HepG2 (cell line): ENCODE measurements around the gene UBE2E1. TPM values are rescaled to one million over a fixed set of nuclear protein-coding genes. Genes with fewer than 3 reads are reported as not detected.
A peak's percentile ranks its signal among the peaks of the same experiment; 100 is the strongest.

Experiments
- ATAC-seq: fragments of 200-7000 bp; cut with Tn5 transposase; 3 replicates; pipeline ENCODE4 v1.9.1; 2020; ENCODE audit warnings: mild to moderate bottlenecking, moderate library complexity
- BruUV-seq: library from RNA; stranded (reverse); fragments of 400-500 nt; replicated peaks from 2 replicates; lab custom pipeline; 2021; lab: Mats Ljungman, UMichigan
- CTCF ChIA-PET: fragments of 300-600 bp; formaldehyde crosslinking; extraction: SDS; loops from one replicate; lab custom pipeline; 2021; ENCODE audit warnings: low total read pairs, inconsistent platforms, low intra/inter-chr PET ratio; lab: Yijun Ruan, JAX
- POLR2A ChIA-PET: fragments of 350-600 bp; sonication (Branson Sonifier 250); formaldehyde crosslinking; loops from one replicate; lab custom pipeline; 2020; ENCODE audit warnings: antibody characterized with exemption, inconsistent platforms; lab: Yijun Ruan, JAX
- DNase-seq: peaks from one replicate; pipeline ENCODE4 v3.0.0-alpha.2; 2015; ENCODE audit warnings: low spot score
- FAIRE-seq: peaks from 3 replicates; lab custom pipeline; 2011; peaks lifted over from hg19 to GRCh38; lab: Jason Lieb, UNC
- H2AFZ ChIP-seq: one replicate; pipeline ENCODE4 v1.6.1; 2011; ENCODE audit warnings: low read length, inconsistent platforms
- H3K27ac ChIP-seq: fragments of 300-600 bp; 3 replicates; pipeline ENCODE4 v1.8.0; 2011; ENCODE audit warnings: mixed run types, mild to moderate bottlenecking, mixed read lengths, low read length, inconsistent platforms; ENCODE audit not compliant: insufficient read depth; ENCODE audit errors: extremely low read length
- H3K27me3 ChIP-seq, 2 experiments: fragments of 200-600 bp in 1 of 2; 2 replicates in 1 of 2; 3 replicates in 1 of 2; pipeline versions ENCODE4 v1.6.0 to v1.8.0; 2011; ENCODE audit warnings: low read length in 2 of 2, mild to moderate bottlenecking in 2 of 2, moderate library complexity in 2 of 2, inconsistent platforms in 1 of 2; ENCODE audit not compliant: insufficient read depth in 2 of 2, control insufficient read depth in 1 of 2
- H3K36me3 ChIP-seq, 2 experiments: fragments of 200-600 bp in 1 of 2; replicated peaks in 1 of 2; 2 replicates in 1 of 2; 3 replicates in 1 of 2; pipeline versions ENCODE4 v1.5.1 to v1.8.0; 2011; ENCODE audit warnings: low read length in 2 of 2, inconsistent platforms in 1 of 2; ENCODE audit not compliant: insufficient read depth in 2 of 2, control insufficient read depth in 1 of 2
- H3K4me1 ChIP-seq: 2 replicates; pipeline ENCODE4 v1.5.1; 2012; ENCODE audit warnings: low read length, inconsistent platforms; ENCODE audit not compliant: insufficient read depth
- H3K4me2 ChIP-seq: 2 replicates; pipeline ENCODE4 v1.6.0; 2011; ENCODE audit warnings: low read depth, low read length, inconsistent platforms
- H3K4me3 ChIP-seq, 3 experiments: fragments of 200-600 bp in 1 of 3; sonication (generic), shearing (Covaris generic) in 1 of 3; replicated peaks in 1 of 3; 2 replicates each; pipeline ENCODE4 v1.5.1; 2011 to 2016; ENCODE audit warnings: low read length in 3 of 3, inconsistent platforms in 2 of 3, low read depth in 2 of 3, mild to moderate bottlenecking in 2 of 3, control low read depth in 1 of 3, mixed read lengths in 1 of 3; ENCODE audit not compliant: insufficient read depth in 1 of 3
- H3K79me2 ChIP-seq: one replicate; pipeline ENCODE4 v1.6.1; 2011; ENCODE audit warnings: low read length, inconsistent platforms; ENCODE audit not compliant: insufficient read depth
- H3K9ac ChIP-seq: 2 replicates; pipeline ENCODE4 v1.6.0; 2011; ENCODE audit warnings: mild to moderate bottlenecking, low read depth, low read length, inconsistent platforms; ENCODE audit not compliant: insufficient read depth
- H3K9me3 ChIP-seq: 2 replicates; pipeline ENCODE4 v1.5.1; 2012; ENCODE audit warnings: mild to moderate bottlenecking, low read length
- H4K20me1 ChIP-seq: 2 replicates; pipeline ENCODE4 v1.6.0; 2011; ENCODE audit warnings: inconsistent platforms, mild to moderate bottlenecking, low read length, moderate library complexity; ENCODE audit not compliant: insufficient read depth
- ATF1 ChIP-seq: IDR thresholded peaks from 2 replicates; pipeline ENCODE4 v1.6.1; 2016; ENCODE audit warnings: mild to moderate bottlenecking, control low read depth
- GABPA ChIP-seq, 2 experiments: IDR thresholded peaks; 2 replicates each; pipeline ENCODE4 v1.6.1; 2011 to 2016; ENCODE audit warnings: low read depth in 2 of 2, low read length in 1 of 2, missing biosample characterization in 1 of 2, missing genetic modification characterization in 1 of 2
- GPN1 ChIP-seq: sonication (generic); formaldehyde crosslinking; IDR thresholded peaks from 2 replicates; pipeline ENCODE4 v1.5.1; 2020; ENCODE audit warnings: missing genetic modification reagents, borderline replicate concordance
- HNRNPLL ChIP-seq: fragments of 200-400 bp; formaldehyde crosslinking; IDR thresholded peaks from 2 replicates; pipeline ENCODE4 v1.6.1; 2017; ENCODE audit warnings: mild to moderate bottlenecking, low read depth, low read length; ENCODE audit not compliant: poor library complexity, severe bottlenecking
- ISL2 ChIP-seq: sonication (generic); formaldehyde crosslinking; IDR thresholded peaks from 2 replicates; pipeline ENCODE4 v1.5.0; 2020; ENCODE audit warnings: missing genetic modification reagents
- MEIS1 ChIP-seq: sonication (generic); formaldehyde crosslinking; IDR thresholded peaks from 2 replicates; pipeline ENCODE4 v1.9.0; 2021; ENCODE audit warnings: mild to moderate bottlenecking, missing genetic modification reagents, moderate library complexity, borderline replicate concordance
- RBAK ChIP-seq: sonication (generic); formaldehyde crosslinking; IDR thresholded peaks from 2 replicates; pipeline ENCODE4 v1.5.1; 2020; ENCODE audit warnings: mild to moderate bottlenecking, missing genetic modification reagents
- REPIN1 ChIP-seq: sonication (generic); formaldehyde crosslinking; IDR thresholded peaks from 2 replicates; pipeline ENCODE4 v1.8.0; 2022; ENCODE audit warnings: missing genetic modification reagents, low read depth, mild to moderate bottlenecking, borderline replicate concordance
- TMF1 ChIP-seq: sonication (generic); formaldehyde crosslinking; IDR thresholded peaks from 2 replicates; pipeline ENCODE4 v1.8.1; 2022; ENCODE audit warnings: low read depth, missing genetic modification reagents
- ZNF282 ChIP-seq: fragments of 450-650 bp; IDR thresholded peaks from 2 replicates; pipeline ENCODE4 v1.6.1; 2018; ENCODE audit not compliant: partially characterized antibody
- ZNF562 ChIP-seq: sonication (generic); formaldehyde crosslinking; IDR thresholded peaks from 2 replicates; pipeline ENCODE4 v1.8.0; 2022; ENCODE audit warnings: missing genetic modification reagents, borderline replicate concordance
- ZNF652 ChIP-seq: IDR thresholded peaks from 2 replicates; pipeline ENCODE4 v1.6.1; 2016; ENCODE audit warnings: low read depth, borderline replicate concordance
- ZNF709 ChIP-seq: sonication (generic); formaldehyde crosslinking; IDR thresholded peaks from 2 replicates; pipeline ENCODE4 v1.5.0; 2020; ENCODE audit warnings: mild to moderate bottlenecking, missing genetic modification reagents
- ZNF772 ChIP-seq: sonication (generic); formaldehyde crosslinking; IDR thresholded peaks from 2 replicates; pipeline ENCODE4 v1.5.0; 2020; ENCODE audit warnings: mild to moderate bottlenecking, missing genetic modification reagents
- ZNF780A ChIP-seq: sonication (generic); formaldehyde crosslinking; IDR thresholded peaks from 2 replicates; pipeline ENCODE4 v1.8.0; 2022; ENCODE audit warnings: mild to moderate bottlenecking, missing genetic modification reagents, moderate library complexity
- WGBS: methylation state at CpG from one replicate; pipeline ENCODE4 v1.1.6; 2017; ENCODE audit warnings: low lambda C conversion rate; 5-methylcytosine and 5-hydroxymethylcytosine counted together
- in situ Hi-C: cut with HindIII; loops from 2 replicates; pipeline ENCODE4 v1.10.0; 2017; ENCODE audit warnings: low pct_unique_long_range_greater_than_20kb; ENCODE audit not compliant: extremely low pct_ligation_motif_present
- intact Hi-C: fragments of 100-400 bp; cut with micrococcal nuclease; formaldehyde crosslinking; loops from one replicate; pipeline ENCODE4 v1.10.0; 2022; ENCODE audit not compliant: unreplicated experiment
- polyA plus RNA-seq, 8 experiments: library from polyadenylated mRNA; depleted of rRNA in 3 of 8; stranded (reverse) in 7 of 8; unstranded in 1 of 8; fragments of >200 nt; fragmentation: Illumina TruSeq in 4 of 8; extraction: Trizol in 4 of 8; gene quantifications; 2 replicates each; pipeline versions ENCODE4 v1.2.1 to v1.2.3, GENCODE V29; 2011 to 2016; ENCODE audit warnings: low read depth in 4 of 8, missing spikeins in 1 of 8, mixed read lengths in 1 of 8; ENCODE audit not compliant: insufficient read depth in 1 of 8
- total RNA-seq, 5 experiments: library from RNA; depleted of rRNA; stranded (reverse); fragments of >200 nt; fragmentation: Illumina TruSeq; extraction: Trizol; gene quantifications; 2 replicates each; pipeline ENCODE4 v1.2.3, GENCODE V29; 2016; ENCODE audit warnings: low read depth in 1 of 5
- TF ChIP-seq, protein P1 (sequence below): sonication (generic); formaldehyde crosslinking; IDR thresholded peaks from 2 replicates; pipeline ENCODE4 v1.5.0; 2020; ENCODE audit warnings: mild to moderate bottlenecking, missing genetic modification reagents

The UBE2E1 gene
- total and polyA plus RNA-seq, 2 of the 13 experiments (the other 11 are each of a cell fraction or from before 2014, with no cell fraction given), result 55.4 to 61.8 TPM

DNA sequence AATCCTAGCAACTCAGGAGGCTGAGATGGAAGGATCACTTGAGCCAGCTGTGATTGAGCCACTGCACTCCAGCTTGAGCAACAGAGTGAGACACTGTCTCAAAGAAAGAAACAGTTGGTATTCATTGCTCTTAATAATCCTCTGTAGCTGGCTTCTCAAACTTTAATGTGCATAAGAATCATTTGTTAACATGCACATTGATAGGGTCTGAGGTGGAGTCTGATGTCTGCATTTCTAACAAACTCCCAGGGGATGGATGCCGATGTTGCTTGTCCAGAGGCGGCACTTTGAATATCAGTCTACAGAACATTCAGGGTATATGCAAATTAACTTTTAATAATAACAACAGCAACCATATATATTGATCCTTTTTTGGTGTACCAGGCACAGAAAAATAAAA is 71.2 kb downstream of the UBE2E1 start:
- H3K36me3 ChIP-seq, result no peaks in the 10 kb centered on the region; a peak in 1 of 5 replicates
- H3K4me1 ChIP-seq, result no peaks in the 10 kb centered on the region; the same call in 1 of the 2 replicates

DNA sequence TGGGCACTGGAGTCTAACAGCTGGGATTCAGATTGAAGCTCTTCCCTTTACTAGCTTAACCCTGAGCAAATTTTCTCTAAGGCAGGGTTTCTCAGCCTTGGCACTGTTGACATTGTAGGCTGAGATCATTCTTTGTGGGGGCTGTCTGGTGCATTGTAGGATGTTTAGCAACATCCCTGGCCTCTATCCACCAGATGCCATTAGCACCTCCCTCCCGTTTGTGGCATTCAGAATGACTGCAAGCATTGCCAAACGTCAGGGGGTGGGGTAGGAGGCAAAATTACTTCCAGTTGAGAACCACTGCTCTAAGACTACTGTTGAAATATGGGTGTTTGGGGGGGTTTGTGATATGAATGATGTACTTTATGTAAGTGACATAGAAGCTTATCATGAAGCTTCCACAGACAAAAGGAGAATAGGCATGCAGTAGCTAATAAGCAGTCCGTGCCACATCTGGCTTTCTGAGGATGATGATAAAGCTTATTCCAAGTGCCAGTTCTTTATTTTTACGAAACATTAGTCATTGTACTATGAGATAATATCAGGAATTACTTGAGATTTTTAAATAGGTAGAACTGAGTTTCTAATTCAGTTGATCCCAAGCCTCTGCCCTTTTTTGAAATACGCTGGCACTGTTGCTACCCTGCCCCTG is 71.7 kb downstream of the UBE2E1 start:
- Histone ChIP-seq H3K4me1 (no peaks in the 10 kb centered on the region; the same call in 1 of the 2 replicates), H3K9me3 (no peaks in the 10 kb centered on the region), H3K4me2 (no peak overlapping the region), H3K9ac (no peak overlapping the region), H3K27me3 (no peaks in the 10 kb centered on the region), H3K36me3 (no peaks in the 10 kb centered on the region; a peak in 1 of 5 replicates), H4K20me1 (0 out of 2 replicates have a peak, but pooled peaks cover 3% of the 10 kb centered on the region), H2AFZ (no peak overlapping the region), H3K79me2 (peaks cover 5% of the 10 kb centered on the region), H3K4me3 (no peak overlapping the region), H3K27ac (no peak overlapping the region)
- peak; percentile 25 for DNase-seq
- FAIRE-seq, result no peak
- ChIA-PET CTCF (no interaction called here), POLR2A (no interaction called here)
- in situ Hi-C loops (no loop called here), intact Hi-C loops (no loop called here)
- BruUV-seq, result no TSS peak
- WGBS, result 92% methylated on average over 5 of the region's 5 CpGs
- no peak for TF ChIP-seq GABPA (IDR thresholded peaks at IDR 0.05; ENCODE audit: low read depth, low read length)
- no peak for TF ChIP-seq GABPA (CRISPR knock-in tag; IDR thresholded peaks at IDR 0.05; ENCODE audit: low read depth)
- no peak for TF ChIP-seq GPN1
- TF ChIP-seq, protein P1, sequence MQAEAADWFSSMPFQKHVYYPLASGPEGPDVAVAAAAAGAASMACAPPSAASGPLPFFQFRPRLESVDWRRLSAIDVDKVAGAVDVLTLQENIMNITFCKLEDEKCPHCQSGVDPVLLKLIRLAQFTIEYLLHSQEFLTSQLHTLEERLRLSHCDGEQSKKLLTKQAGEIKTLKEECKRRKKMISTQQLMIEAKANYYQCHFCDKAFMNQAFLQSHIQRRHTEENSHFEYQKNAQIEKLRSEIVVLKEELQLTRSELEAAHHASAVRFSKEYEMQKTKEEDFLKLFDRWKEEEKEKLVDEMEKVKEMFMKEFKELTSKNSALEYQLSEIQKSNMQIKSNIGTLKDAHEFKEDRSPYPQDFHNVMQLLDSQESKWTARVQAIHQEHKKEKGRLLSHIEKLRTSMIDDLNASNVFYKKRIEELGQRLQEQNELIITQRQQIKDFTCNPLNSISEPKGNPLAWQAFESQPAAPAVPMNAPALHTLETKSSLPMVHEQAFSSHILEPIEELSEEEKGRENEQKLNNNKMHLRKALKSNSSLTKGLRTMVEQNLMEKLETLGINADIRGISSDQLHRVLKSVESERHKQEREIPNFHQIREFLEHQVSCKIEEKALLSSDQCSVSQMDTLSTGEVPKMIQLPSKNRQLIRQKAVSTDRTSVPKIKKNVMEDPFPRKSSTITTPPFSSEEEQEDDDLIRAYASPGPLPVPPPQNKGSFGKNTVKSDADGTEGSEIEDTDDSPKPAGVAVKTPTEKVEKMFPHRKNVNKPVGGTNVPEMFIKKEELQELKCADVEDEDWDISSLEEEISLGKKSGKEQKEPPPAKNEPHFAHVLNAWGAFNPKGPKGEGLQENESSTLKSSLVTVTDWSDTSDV (CRISPR knock-in tag), result no peak
- TF ChIP-seq MEIS1 (CRISPR knock-in tag), result no peak
- TF ChIP-seq ZNF562 (CRISPR knock-in tag), result no peak
- no peak for TF ChIP-seq ZNF652 (CRISPR knock-in tag)
- no peak for TF ChIP-seq REPIN1 (CRISPR knock-in tag)
- no peak for TF ChIP-seq ZNF780A (CRISPR knock-in tag)
- no peak for TF ChIP-seq ISL2 (CRISPR knock-in tag)
- no peak for TF ChIP-seq ZNF709 (CRISPR knock-in tag)
- TF ChIP-seq TMF1, result no peak
- no peak for TF ChIP-seq RBAK (CRISPR knock-in tag)
- no peak for TF ChIP-seq HNRNPLL
- no peak for TF ChIP-seq ZNF282
- no peak for ATAC-seq

More for the DNA sequence above, 71.2 kb downstream of the UBE2E1 start:
- no peak for ATAC-seq
- TF ChIP-seq ZNF772 (CRISPR knock-in tag) (no peak), ATF1 (CRISPR knock-in tag) (no peak)
- Histone ChIP-seq H3K27me3 (no peaks in the 10 kb centered on the region), H4K20me1 (0 out of 2 replicates have a peak, but pooled peaks cover 3% of the 10 kb centered on the region), H2AFZ (no peak overlapping the region), H3K4me3 (no peak overlapping the region), H3K9me3 (no peaks in the 10 kb centered on the region), H3K4me2 (no peak overlapping the region), H3K27ac (no peak overlapping the region), H3K9ac (no peak overlapping the region), H3K79me2 (peaks cover 5% of the 10 kb centered on the region)
- intact Hi-C loops (no loop called here), in situ Hi-C loops (no loop called here)
- CTCF ChIA-PET, result no interaction called here
- no peak for FAIRE-seq
- DNase-seq, result no peak
- WGBS, result 100% methylated on average over 2 of the region's 2 CpGs
- BruUV-seq, result no TSS peak
- POLR2A ChIA-PET, result no interaction called here
